ENCODE results near the gene SMOC1.

The SMOC1 gene, protein sequence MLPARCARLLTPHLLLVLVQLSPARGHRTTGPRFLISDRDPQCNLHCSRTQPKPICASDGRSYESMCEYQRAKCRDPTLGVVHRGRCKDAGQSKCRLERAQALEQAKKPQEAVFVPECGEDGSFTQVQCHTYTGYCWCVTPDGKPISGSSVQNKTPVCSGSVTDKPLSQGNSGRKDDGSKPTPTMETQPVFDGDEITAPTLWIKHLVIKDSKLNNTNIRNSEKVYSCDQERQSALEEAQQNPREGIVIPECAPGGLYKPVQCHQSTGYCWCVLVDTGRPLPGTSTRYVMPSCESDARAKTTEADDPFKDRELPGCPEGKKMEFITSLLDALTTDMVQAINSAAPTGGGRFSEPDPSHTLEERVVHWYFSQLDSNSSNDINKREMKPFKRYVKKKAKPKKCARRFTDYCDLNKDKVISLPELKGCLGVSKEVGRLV

DNA sequence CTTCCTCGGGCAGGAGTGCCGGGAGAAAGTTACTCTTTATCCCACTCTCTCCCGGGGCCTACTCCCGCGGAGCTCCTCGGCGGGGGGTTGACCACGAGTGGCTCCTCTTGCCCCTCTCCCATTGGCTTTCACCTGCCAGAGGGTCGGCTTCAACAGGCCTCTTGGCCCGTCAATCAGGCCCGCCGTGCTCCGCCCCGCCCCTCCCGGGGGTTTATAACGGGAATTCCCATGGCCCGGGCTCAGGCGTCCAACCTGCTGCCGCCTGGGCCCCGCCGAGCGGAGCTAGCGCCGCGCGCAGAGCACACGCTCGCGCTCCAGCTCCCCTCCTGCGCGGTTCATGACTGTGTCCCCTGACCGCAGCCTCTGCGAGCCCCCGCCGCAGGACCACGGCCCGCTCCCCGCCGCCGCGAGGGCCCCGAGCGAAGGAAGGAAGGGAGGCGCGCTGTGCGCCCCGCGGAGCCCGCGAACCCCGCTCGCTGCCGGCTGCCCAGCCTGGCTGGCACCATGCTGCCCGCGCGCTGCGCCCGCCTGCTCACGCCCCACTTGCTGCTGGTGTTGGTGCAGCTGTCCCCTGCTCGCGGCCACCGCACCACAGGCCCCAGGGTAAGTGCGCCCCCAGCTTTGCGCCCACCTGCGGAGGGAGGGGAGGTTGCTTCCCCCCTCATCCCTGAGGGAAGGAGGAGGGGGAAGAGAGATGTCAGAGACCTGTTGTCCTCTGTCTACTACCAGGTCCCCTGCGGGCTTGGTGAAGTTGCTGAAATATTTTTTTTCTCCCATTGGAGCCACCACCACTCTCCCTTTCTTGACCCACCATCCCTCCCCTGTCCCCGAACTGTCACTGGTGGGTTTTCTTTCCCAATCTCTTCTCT lies at the start of gene SMOC1:
Gene SMOC1, plus strand, starts transcription at position 242 of the 869 bp plus-strand sequence. Its CDS starts 263 bp downstream, at position 505.
- peak; percentile 91 for DNase-seq

DNA sequence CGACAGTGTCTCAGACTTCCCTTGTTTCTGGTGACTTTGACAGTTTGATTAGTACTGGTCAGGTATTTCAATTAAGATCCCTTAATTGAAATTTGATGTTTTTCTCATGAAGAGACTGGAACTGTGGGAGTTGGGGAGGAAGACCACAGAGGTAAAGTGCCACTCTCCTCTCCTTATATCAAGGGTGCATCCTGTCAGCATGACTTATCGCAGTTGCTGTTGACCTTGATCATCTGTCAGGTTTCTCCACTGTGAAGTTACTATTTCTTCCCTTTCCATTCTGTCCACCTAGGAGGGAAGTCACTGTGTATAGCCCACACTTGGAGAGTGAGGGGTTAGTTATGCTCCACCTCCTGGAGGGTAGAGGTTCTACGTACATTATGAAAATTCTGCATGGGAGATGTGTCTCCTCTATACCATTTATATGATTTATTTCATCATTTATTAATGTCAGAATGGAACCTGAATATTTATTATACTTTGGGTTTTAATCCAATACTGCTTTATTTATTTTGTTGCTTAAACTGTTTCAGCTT lies 40.3 kb upstream of the SMOC1 start:
- DNase-seq: no peak

DNA sequence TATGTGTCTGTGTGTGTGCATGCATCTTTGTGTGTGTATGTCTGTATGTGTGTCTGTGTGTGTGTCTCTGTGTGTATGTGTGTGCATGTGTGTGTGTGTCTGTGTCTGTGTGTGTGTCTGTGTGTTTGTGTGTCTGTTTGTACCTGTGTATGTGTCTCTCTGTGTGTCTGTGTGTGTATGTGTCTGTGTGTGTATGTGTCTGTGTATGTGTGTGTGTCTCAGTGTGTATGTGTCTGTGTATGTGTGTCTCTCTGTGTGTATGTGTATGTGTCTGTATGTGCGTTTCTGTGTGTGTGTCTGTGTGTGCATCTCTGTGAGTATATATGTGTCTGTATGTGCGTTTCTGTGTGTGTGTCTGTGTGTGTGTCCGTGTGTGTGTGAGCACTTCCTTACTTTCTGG lies 39.6 kb upstream of the SMOC1 start:
- no peak for DNase-seq

DNA sequence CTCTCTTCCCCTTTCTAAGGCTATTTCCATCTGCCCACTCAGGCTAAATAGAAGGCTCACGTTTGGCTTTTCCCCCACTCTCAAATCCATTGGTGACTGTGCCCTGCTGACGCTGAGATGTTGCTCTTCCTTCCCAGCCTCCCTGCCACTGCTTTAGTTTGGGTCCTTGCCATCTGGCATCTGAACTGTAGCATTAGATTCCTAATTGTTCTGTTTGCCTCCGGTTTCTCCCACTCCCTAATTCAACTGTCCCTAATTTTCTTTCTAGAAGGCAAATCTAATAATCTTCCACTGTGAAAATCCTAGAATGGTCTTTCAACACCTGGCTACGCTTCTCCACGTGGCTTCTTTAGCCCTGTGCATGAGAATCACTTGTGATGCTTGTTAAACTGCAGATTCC lies 37.6 kb upstream of the SMOC1 start:
- DNase-seq: peak; percentile 90

DNA sequence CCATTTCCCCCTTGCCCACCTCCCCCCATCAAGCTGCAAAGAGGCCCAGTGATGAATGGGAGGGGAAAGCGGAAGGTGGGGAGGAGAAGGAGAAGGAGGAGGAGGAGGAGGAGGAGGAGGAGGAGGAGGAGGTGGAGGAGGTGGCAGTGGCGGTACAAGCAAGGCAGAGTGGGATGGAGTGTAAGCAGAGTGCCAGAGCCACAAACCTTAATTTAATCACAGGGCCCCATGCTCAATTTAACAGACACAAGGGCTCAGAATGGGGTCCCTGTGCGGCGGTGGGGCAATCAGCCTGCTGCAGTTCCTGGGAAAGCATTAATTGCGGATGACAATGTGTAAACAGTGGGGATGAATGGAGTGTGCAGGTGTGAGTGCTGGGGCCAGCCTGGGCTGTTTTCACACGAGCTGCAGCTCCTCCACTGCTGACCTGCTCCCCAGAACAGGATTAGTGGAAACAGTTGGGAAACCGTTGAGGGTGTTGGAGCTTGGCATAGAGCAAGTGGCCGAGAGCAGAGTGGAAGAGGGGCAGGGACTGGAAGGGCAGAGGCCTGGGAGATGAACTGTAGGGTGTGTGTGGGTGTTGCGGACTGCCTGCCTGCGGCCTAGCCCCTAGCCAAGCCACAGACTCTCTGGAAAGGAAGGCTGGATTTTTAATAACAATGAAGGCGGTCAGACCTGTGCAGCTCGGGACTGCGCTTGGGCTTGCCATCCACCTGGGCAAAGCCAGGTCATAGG lies 36.4 kb upstream of the SMOC1 start:
- DNase-seq: no peak

DNA sequence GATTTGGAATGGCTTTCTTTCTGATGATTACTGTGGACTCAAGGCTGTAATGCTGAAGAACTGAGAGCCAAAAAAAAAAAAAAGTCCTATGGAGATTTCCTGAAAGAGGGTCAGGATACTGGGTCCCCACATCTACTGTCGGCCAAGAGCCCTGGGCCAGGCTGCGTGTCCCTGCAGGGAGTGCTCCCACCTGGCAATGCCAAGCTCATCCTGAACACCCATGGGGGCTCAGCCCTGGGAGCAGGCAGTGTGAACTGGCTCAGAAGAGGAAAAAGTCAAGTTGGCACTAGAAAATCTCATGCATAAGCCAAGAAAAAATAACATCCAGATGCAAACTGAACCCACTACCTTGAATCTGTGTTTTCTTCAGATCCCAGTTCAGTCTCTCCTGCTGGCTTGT lies 35.0 kb upstream of the SMOC1 start:
- DNase-seq: no peak

DNA sequence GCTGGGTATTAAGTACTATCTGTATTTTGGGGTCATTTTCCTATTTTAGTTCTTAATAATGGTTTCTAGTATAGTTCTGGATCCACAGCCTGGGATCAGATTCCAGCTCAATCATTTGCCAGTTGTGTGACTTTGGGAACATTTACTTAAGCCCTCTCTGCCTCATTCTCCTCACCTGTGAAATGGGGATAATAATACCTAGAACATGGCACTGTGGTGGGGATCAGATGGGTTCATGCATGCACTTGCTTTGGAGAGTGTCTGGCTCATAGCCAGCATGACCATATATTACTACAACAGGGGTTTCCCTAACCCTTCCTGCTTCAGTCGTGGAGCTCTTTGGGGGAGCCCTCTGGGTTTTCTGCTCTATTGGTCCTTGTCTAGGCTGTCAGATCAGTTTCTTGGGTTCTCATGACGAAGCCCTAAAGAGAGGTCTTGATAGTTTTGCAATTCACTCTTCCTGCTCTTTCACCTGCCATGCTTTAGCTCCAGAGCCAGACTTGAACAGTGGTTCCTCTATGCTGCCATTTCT lies 34.1 kb upstream of the SMOC1 start:
- no peak for DNase-seq

DNA sequence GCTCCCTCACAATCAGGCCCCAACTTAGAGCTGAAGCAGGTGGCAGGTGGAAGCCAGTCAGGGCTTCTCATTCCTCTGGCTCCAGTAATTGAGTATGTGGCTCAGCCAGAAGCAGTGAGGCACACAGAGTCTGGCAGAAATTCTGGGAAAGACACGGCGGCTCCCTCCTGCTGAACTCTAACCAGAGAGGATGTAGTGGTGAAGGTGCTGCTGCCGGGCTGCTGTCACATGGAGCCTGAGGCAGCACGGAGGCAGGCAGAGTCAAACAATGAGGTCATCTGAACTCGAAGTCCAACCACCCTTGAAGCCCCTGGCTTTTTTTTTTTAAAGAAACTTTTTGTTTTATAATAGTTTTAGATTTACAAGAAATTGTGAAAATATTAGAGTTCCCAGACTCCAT lies 33.4 kb upstream of the SMOC1 start:
- DNase-seq: peak; percentile 57

DNA sequence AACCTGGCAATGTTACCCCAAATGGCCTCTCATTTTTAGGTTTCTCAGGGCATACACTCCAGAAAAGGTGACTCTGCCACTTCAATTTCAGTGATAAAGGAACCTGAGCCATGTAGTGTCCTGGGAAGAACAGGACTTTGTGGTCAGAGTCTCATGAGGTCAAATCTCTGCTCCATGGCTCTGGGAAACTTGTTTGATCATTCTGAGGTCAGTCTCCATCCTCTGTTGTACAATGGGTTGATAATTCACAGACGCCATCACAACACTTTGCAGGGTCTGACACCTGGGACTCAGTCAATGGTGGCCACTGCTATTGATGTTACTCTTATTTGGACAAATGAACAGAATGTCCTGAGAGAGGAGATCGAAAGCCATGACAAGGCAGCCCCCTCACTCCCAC lies 31.1 kb upstream of the SMOC1 start:
- DNase-seq: no peak

DNA sequence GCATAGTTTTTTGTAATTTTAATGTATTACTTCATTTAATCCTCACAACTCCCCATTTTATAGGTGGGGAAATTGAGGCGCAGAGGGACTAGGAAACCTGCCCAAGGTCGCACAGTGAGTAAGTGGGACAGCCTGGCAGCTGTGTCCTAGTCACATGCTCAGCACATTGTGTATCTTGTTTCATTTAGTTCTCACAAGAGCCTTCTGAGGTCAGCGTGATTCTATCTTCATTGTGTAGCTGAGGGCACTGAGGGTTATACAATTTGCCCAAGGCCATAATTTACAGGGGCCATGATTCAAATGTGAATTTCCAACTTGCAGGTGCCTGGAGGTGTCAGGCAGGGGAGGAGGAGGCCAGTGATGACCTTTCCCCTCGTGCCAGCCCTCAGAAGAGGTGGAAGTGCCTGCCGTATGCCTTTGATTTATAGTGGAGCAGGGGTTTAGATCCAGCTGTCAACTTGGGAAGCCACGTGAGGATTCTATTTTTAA lies 30.3 kb upstream of the SMOC1 start:
- DNase-seq: no peak

DNA sequence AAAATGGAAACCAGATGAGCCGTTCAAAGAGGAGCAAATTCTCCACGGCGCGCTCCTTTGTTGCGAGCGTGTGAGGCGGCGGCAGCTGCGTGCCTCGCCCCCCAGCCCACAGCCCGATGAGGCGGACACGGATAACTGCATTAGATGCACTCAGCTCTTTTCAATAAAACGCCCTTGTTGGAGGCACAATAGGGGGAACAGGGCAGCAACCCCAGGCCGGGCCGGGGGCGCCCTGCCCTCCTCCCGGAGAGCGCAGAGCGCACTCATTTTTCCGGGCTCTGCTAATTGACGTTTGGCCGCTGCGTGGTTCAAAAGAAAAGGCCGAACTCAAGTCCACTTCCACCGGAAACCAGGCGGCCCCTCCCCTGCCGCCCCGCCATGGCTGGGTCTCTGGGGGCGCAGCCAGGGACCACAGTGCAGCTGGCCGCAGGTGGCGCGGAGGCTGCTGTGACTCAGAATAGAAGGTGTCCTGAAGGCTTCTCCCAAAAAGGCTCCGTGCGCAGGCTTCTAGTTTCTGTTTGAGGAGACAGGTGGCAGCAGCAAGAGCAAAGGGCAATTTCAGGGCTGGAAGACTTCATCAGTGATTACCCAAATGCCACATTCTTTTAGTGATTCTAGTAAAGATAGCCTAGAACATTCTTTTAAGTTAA lies 29.0 kb upstream of the SMOC1 start:
- no peak for DNase-seq

DNA sequence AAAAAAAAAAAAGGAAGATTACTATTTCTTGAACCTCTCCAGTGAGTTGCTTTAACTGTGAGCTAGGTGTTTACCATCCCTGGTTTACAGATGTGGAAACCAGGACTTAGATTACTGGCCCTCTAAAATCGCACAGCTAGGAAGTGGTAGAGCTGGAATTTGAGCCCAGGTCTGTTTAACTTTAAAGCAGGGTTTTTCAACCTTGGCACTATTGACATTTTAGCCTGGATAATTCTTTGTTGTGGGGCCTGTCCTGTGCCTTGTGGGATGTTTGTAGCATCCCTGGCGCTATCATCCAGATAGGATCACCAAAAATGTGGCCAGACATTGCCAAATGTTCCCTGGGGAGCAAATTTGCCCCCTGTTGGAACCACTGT lies 28.5 kb upstream of the SMOC1 start:
- no peak for DNase-seq

DNA sequence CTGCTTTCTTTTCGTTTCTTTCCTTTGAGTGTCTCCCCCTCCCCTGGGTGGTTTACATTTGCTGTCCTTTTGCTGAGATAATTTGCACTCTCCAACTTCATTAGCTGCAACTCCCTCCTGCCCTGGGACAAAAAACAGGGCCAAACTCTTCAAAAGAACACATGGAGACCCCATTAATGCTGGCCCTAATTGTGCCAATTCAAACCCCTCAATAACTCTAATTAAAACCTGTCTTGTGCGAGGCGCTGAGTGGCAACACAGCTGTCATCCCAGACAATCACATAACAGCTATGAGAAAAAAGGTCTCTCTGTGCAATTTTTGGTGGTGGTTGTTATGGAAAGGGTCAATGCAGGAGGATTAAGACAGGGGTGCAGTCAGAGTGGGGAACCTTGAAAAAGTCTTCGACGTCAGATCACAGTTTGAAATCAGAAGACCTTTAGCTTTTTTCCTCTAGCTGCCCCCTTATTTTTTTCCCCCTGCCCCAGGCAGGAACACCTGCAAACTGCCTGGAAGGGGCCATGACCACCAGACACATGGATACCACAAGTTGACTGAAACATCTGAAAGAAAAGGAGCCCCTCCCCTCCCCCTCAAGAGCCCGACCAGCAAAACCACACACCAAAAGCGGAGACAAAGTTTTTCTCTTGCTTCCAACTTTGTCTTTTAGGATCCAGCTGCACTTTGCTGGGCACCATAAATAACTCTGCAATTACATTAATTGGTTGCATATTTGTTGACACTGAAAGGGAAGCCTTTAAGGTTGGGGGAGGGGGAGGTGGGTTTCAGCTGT lies 26.5 kb upstream of the SMOC1 start:
- DNase-seq: no peak

DNA sequence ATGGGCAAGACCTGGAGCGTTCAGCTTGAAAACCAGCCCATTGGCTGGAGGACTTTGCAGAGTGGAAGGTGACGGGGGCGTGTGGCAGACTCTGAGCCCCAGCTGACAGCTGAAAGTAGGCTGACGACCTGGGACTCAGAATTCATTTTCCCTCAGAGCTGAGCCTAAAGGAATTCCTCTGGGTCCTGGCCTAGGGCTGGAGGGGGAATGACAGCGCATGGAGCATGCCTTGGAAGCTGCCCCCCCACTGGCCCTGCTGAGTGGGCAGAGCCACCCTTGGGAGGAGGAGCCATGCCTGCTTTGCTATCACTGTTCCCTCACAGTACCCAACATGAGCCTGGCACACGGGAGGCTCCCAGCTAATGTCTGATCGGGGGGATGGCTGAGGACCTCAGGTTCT lies 25.4 kb upstream of the SMOC1 start:
- DNase-seq: no peak

DNA sequence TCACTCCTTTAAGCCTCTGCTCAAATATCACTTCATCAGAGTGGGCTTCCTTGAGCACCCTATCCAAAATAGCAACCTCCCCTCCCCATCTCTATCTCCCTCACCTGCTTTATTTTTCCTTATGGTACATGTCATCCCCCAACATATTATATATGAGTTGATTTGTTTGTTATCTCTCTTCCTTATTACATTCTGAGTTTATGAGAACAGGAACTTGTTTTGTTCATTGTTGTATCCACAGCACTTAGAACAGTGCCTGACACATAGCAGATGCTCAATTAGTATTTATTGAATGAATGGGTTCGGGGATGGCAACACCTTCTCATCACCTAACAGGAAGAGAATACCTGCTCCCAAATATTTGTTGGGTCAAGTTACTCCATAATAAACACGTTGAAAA lies 24.6 kb upstream of the SMOC1 start:
- DNase-seq: no peak

DNA sequence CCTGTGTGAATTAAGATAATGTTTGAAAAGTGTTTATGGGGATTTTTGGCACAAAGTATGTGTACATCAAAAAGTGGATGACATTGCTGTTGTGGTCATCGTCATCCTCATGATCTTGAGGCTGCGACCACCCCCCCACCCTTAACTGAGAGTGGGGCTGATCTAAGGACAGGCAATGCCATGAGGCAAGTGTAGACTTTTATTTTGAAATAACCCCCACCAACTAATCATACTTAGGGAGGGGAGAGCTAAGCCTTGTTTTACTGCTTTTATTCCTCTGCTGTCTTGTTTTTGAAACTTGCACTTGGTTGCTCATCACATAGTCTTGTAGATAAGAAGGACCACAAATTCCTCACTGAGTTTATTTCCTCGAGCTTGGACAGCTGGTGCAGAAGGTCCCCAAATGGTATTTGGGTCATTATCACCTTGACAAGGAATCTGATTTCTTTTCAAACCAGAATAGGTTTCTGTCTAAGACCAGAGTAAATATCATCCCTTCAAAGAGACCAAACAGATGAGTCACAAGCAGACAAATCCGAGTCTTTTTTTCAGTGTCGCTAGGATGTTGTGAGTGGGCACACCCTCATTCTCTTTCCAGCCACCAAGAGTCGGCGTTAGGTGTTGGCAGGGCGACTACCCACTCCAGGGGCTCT lies 23.9 kb upstream of the SMOC1 start:
- DNase-seq: no peak

DNA sequence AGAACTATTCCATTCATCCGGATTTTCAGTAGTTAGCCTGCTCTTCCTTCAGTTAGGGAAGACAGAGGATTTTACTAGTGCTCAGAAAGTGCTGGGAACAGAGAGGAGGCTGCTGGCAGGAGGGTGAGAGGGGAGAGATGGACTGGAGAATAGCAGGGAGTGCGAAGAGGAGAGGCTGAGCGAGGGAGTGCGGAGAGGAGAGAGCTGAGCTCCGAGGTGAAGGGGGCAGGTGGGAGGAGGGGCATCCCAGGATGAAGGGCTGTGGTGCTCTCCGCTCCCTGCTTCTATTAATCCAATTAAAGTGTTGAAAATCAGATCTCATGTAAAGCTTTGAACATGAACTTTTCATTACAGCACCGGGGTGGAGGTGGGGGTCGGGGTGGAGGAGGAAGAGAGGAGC lies 20.4 kb upstream of the SMOC1 start:
- no peak for DNase-seq

DNA sequence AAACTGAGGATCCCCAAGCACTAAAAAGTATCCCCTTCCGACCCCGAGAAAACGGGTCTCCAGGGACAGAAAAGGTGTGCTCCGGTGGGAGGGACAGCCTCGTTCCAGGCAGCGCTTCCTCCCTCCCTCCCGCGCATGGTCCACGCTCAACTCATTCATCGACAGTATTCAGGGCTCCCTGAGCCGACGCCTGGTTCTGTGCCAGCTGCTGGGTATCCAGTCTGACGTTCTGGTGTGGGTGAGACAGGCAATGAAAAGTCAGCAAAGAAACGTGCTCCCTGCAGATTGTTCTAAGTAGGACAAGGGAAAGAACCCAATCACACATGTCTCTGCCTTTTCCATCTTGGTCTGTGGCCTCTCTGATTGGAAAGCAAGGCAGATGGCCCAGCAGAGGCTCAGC lies 19.6 kb upstream of the SMOC1 start:
- no peak for DNase-seq

DNA sequence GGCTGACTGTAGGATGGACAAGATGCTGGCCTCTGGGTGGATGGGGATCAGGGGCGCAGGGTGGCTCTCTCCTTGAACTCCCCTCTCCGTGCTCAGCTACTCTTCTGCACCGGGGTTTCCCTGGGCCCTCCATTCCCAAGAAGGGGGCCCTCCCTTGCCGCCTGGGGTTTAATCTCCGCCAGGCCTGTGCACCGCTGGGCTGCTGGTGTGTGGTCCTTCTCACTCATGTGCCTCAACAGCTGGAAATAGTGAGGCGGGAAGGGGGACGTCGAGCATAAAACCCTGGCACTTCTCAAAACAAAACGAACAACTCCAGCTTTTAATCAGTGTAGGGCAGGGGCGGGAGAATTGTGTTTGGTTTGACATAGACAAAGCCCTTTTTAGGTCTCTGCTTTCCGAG lies 19.0 kb upstream of the SMOC1 start:
- no peak for DNase-seq

DNA sequence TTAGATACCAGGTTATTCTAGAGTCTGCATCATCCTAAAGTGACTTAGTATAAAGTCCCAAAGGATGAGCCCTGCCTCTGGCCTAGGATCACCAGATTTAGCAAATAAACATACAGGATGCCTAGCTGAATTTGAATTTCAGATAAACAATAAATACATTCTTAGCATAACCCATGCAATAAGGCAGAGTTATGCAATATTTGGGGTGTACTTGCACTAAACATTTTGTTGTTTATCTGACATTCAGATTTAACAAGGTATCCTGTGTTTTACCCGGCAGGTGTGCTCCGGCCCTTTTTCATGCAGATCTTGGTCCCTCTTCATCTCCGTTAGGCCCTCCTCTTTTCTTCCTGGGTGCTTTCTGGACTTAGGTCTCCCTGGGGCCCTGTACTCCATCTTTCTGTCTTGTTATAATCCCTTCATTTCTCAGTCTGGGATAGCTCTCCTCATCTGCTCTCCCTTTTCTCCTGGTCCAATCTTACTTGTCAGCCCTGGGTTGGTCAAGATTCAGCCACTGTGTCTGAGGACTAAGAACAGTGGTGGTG lies 18.1 kb upstream of the SMOC1 start:
- no peak for DNase-seq

DNA sequence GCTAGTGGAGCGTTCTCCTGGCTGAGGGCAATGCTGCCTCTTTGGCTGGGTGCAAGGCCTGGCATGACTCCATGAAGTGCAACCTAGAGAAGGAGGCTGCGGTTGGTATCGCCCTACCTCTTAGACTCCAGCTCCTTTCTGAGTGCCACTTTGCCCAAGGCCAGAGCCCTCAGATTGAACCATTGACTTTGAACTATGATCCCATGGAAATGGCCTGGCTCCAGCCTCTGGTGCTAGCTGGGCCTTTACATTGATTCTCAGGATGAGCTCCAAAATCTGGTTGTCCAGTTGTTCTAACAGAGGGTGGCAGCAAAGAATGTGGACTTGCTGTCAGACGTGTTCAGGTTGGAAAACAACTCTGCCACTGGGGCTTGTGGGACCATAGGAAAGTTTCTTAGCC lies 16.1 kb upstream of the SMOC1 start:
- no peak for DNase-seq

Measured in NCI-H1694 (cell line).